Measurements from ENCODE around the gene TGOLN2. TPM values are rescaled to one million over a fixed set of nuclear protein-coding genes. Genes with fewer than 3 reads are reported as not detected.

Gene TGOLN2
- total and polyA plus RNA-seq, 4 donors = 56.7 to 114 (median 67.5) TPM

GRCh38 chr2:85277416-85278158 is 50.2 kb downstream of the TGOLN2 start:
- H3K9me3 ChIP-seq (ENCODE audit: control insufficient read depth in 4 of 4, low read length in 3 of 4) = no peaks in the 10 kb centered on the region
- H3K4me1 ChIP-seq (ENCODE audit: control insufficient read depth in 4 of 4, insufficient read depth in 4 of 4, low read length in 3 of 4) = peaks cover 0 to 8% (median 0%) of the 10 kb centered on the region in 4 donors
- 78% methylated on average over 15 of the region's 15 CpGs for WGBS
- H3K27ac ChIP-seq (ENCODE audit: low read depth in 1 of 2, low read length in 2 of 2) = peak overlapping the region; percentile 4 to 55
- no peak for TF ChIP-seq REST (IDR thresholded peaks at IDR 0.05)
- no peaks in the 10 kb centered on the region for H3K27me3 ChIP-seq (ENCODE audit: control insufficient read depth in 4 of 4, insufficient read depth in 4 of 4, low read length in 3 of 4)
- no peak overlapping the region for H3K4me3 ChIP-seq (ENCODE audit: low read depth in 1 of 3, low read length in 3 of 3)
- H3K36me3 ChIP-seq (ENCODE audit: control insufficient read depth in 4 of 4, insufficient read depth in 3 of 4, low read depth in 1 of 4, low read length in 3 of 4) = no peaks in the 10 kb centered on the region
- H3K9ac ChIP-seq (ENCODE audit: low read depth in 1 of 2, low read length in 2 of 2) = no peak overlapping the region
- no peak for DNase-seq (ENCODE audit: low spot score)

- no peaks in the 10 kb centered on the region for H3K36me3 ChIP-seq (ENCODE audit: control insufficient read depth in 4 of 4, insufficient read depth in 3 of 4, low read depth in 1 of 4, low read length in 3 of 4)
- 77% methylated on average over 14 of the region's 14 CpGs for WGBS
- TF ChIP-seq CTCF (IDR thresholded peaks at IDR 0.05; ENCODE audit: low read depth, low read length, missing input control) = no peak
- no peak for TF ChIP-seq NR2F2 (IDR thresholded peaks at IDR 0.05)
- no peak for TF ChIP-seq REST (IDR thresholded peaks at IDR 0.05)
- TF ChIP-seq HNF4A (conservative IDR thresholded peaks at IDR 0.05) = no peak
- TF ChIP-seq ATF3 (IDR thresholded peaks at IDR 0.05) = no peak
- no peak for TF ChIP-seq TAF1 (conservative IDR thresholded peaks at IDR 0.05)
- TF ChIP-seq JUND (IDR thresholded peaks at IDR 0.05) = no peak
- no peak for TF ChIP-seq SP1 (IDR thresholded peaks at IDR 0.05)
- no peak for TF ChIP-seq RAD21 (IDR thresholded peaks at IDR 0.05)
- TF ChIP-seq RXRA (IDR thresholded peaks at IDR 0.05) = no peak
- TF ChIP-seq HNF4G (IDR thresholded peaks at IDR 0.05) = no peak
- no peak for TF ChIP-seq GABPA (IDR thresholded peaks at IDR 0.05 in 1 of 2, conservative IDR thresholded peaks at IDR 0.05 in 1 of 2)
- no peak for TF ChIP-seq ZBTB33 (IDR thresholded peaks at IDR 0.05)
- TF ChIP-seq EGR1 (IDR thresholded peaks at IDR 0.05; ENCODE audit: low read depth in 2 of 2) = no peak
- DNase-seq (ENCODE audit: low spot score) = no peak
- H3K9me3 ChIP-seq (ENCODE audit: control insufficient read depth in 4 of 4, low read length in 3 of 4) = no peaks in the 10 kb centered on the region
- H3K27ac ChIP-seq (ENCODE audit: low read depth in 1 of 2, low read length in 2 of 2) = peak overlapping the region; percentile 22 to 40
- H3K4me3 ChIP-seq (ENCODE audit: low read depth in 1 of 3, low read length in 3 of 3) = no peak overlapping the region
- no peak overlapping the region for H3K9ac ChIP-seq (ENCODE audit: low read depth in 1 of 2, low read length in 2 of 2)
- peaks cover 0 to 8% (median 0%) of the 10 kb centered on the region in 4 donors for H3K4me1 ChIP-seq (ENCODE audit: control insufficient read depth in 4 of 4, insufficient read depth in 4 of 4, low read length in 3 of 4)
- no peaks in the 10 kb centered on the region for H3K27me3 ChIP-seq (ENCODE audit: control insufficient read depth in 4 of 4, insufficient read depth in 4 of 4, low read length in 3 of 4)
Observed at GRCh38 chr2:85276571-85277118, 51.1 kb downstream of the TGOLN2 start.
